CD4-positive, alpha-beta memory T cell (primary cell): Measurements from ENCODE around the gene RMND1. TPM values are rescaled to one million over a fixed set of nuclear protein-coding genes. Genes with fewer than 3 reads are reported as not detected.

Experiments used
- CTCF ChIA-PET: fragments of 350-600 bp; sonication (Branson Sonifier 250); formaldehyde crosslinking; loops from one replicate; lab custom pipeline; 2021; ENCODE audit warnings: inconsistent platforms; ENCODE audit not compliant: partially characterized antibody; lab: Charles Lee
- POLR2A ChIA-PET: fragments of 350-600 bp; sonication (Branson Sonifier 250); formaldehyde crosslinking; loops from one replicate; lab custom pipeline; 2021; ENCODE audit not compliant: partially characterized antibody; lab: Charles Lee
- DNase-seq, 5 donors: peaks; one replicate each; pipeline versions ENCODE4 v3.0.0 to v3.0.0-alpha.2; 2020 to 2022; ENCODE audit warnings: mixed read lengths in 1 of 5
- H3K27ac ChIP-seq: one replicate; pipeline ENCODE4 v1.7.0; 2013; ENCODE audit warnings: low read depth, low read length
- H3K27me3 ChIP-seq: 2 replicates; pipeline ENCODE4 v1.7.0; 2013; ENCODE audit warnings: mild to moderate bottlenecking, low read length, moderate library complexity; ENCODE audit not compliant: insufficient read depth
- H3K36me3 ChIP-seq: 2 replicates; pipeline ENCODE4 v1.7.0; 2013; ENCODE audit warnings: mild to moderate bottlenecking, low read length, moderate library complexity; ENCODE audit not compliant: insufficient read depth
- H3K4me1 ChIP-seq: 2 replicates; pipeline ENCODE4 v1.7.0; 2013; ENCODE audit warnings: mild to moderate bottlenecking, low read length, moderate library complexity; ENCODE audit not compliant: insufficient read depth
- H3K4me3 ChIP-seq, 2 donors: one replicate each; pipeline ENCODE4 v1.7.0; 2013; ENCODE audit warnings: low read length in 2 of 2, mild to moderate bottlenecking in 1 of 2
- H3K9me3 ChIP-seq, 2 donors: one replicate each; pipeline ENCODE4 v1.7.0; 2013; ENCODE audit warnings: low read length in 2 of 2, control low read depth in 1 of 2; ENCODE audit not compliant: control insufficient read depth in 1 of 2
- H3K27ac Mint-ChIP-seq, 7 donors: one replicate each; pipeline ENCODE4 v1.8.0; 2020 to 2021; ENCODE audit warnings: mixed read lengths in 7 of 7, mild to moderate bottlenecking in 6 of 7, inconsistent platforms in 3 of 7, moderate library complexity in 3 of 7
- H3K27me3 Mint-ChIP-seq, 2 donors: one replicate each; pipeline ENCODE4 v1.8.0; 2020 to 2021; ENCODE audit warnings: mixed read lengths in 2 of 2
- H3K36me3 Mint-ChIP-seq, 2 donors: one replicate each; pipeline ENCODE4 v1.8.0; 2020 to 2021; ENCODE audit warnings: mixed read lengths in 2 of 2, inconsistent platforms in 1 of 2, mild to moderate bottlenecking in 1 of 2
- H3K4me1 Mint-ChIP-seq, 4 donors: one replicate each; pipeline ENCODE4 v1.8.0; 2020 to 2021; ENCODE audit warnings: mixed read lengths in 4 of 4, mild to moderate bottlenecking in 1 of 4
- H3K4me3 Mint-ChIP-seq, 8 donors: one replicate each; pipeline ENCODE4 v1.8.0; 2020 to 2021; ENCODE audit warnings: mixed read lengths in 8 of 8, mild to moderate bottlenecking in 7 of 8, moderate library complexity in 6 of 8, inconsistent platforms in 3 of 8
- H3K9me3 Mint-ChIP-seq, 8 donors: one replicate each; pipeline ENCODE4 v1.8.0; 2020 to 2021; ENCODE audit warnings: mixed read lengths in 8 of 8, mild to moderate bottlenecking in 5 of 8, inconsistent platforms in 3 of 8, moderate library complexity in 1 of 8
- intact Hi-C: fragments of 100-400 bp; cut with micrococcal nuclease; formaldehyde crosslinking; loops from one replicate; pipeline ENCODE4 v1.15.1; 2023
- polyA plus RNA-seq, 2 donors: library from polyadenylated mRNA; unstranded; fragments of 300-500 nt; fragmentation: Illumina TruSeq; gene quantifications; one replicate each; pipeline ENCODE4 v1.2.3, GENCODE V29; 2021
- total RNA-seq, 2 experiments: library from RNA; stranded (reverse); gene quantifications; one replicate each; pipeline ENCODE4 v1.2.3, GENCODE V29; 2021

RMND1 gene
- total and polyA plus RNA-seq, 4 experiments from 2014 or later = 6.3 to 17.5 (median 15.0) TPM

GRCh38 chr6:151494235-151494935 lies 42.5 kb upstream of the RMND1 start:
- POLR2A ChIA-PET = no interaction called here
- Histone ChIP-seq H3K36me3 (no peaks in the 10 kb centered on the region), H3K4me3 (peak overlapping the region in 1 of 2 donors; percentile 32), H3K4me1 (peaks cover 9% of the 10 kb centered on the region), H3K9me3 (no peaks in the 10 kb centered on the region), H3K27me3 (peaks cover 16% of the 10 kb centered on the region), H3K27ac (no peak overlapping the region)
- Mint-ChIP-seq H3K9me3 (no peaks in the 10 kb centered on the region), H3K27me3 (peaks cover 24 to 35% of the 10 kb centered on the region in 2 donors), H3K4me3 (peak overlapping the region; percentile 71 to 88 (median 80)), H3K36me3 (peaks cover 0 to 4% of the 10 kb centered on the region in 2 donors), H3K27ac (peak overlapping the region in 1 of 7 donors; percentile 27), H3K4me1 (peaks cover 0 to 21% (median 18%) of the 10 kb centered on the region in 4 donors)
- peak in 4 of 5 donors; percentile 2 to 41 (median 22) for DNase-seq
- CTCF ChIA-PET = interaction anchor here (0.8 kb wide), 1 partner anchor 53 kb away, joined by 3 read pairs; no protein-coding TSS in a partner anchor
- intact Hi-C loops = no loop called here

- ChIA-PET CTCF (interaction anchor here (0.8 kb wide), 1 partner anchor 52 kb away, joined by 3 read pairs; no protein-coding TSS in a partner anchor), POLR2A (no interaction called here)
- Histone ChIP-seq H3K4me1 (peaks cover 9% of the 10 kb centered on the region), H3K4me3 (peak within 1 kb of the TSS in 1 of 2 donors; percentile 32), H3K9me3 (no peaks in the 10 kb centered on the region), H3K27ac (no peak within 1 kb of the TSS), H3K36me3 (no peaks in the 10 kb centered on the region), H3K27me3 (peaks cover 16% of the 10 kb centered on the region)
- Mint-ChIP-seq H3K27me3 (peaks cover 24 to 35% of the 10 kb centered on the region in 2 donors), H3K27ac (peak within 1 kb of the TSS in 1 of 7 donors; percentile 27), H3K4me1 (peaks cover 0 to 21% (median 18%) of the 10 kb centered on the region in 4 donors), H3K4me3 (peak within 1 kb of the TSS; percentile 71 to 88 (median 80)), H3K9me3 (no peaks in the 10 kb centered on the region), H3K36me3 (peaks cover 0 to 4% of the 10 kb centered on the region in 2 donors)
- peak in 2 of 5 donors; percentile 1 to 14 for DNase-seq
- intact Hi-C loops = no loop called here
Observed at GRCh38 chr6:151493804-151494234, 41.9 kb upstream of the RMND1 start, which contains the start of gene CCDC170. Gene CCDC170 (plus strand): TSS chr6:151494017. CDS start chr6:151494129, 112 bp downstream.

GRCh38 chr6:151493161-151493803 lies 41.4 kb upstream of the RMND1 start:
- DNase-seq = no peak
- POLR2A ChIA-PET = no interaction called here
- Mint-ChIP-seq H3K4me3 (peak overlapping the region in 7 of 8 donors; percentile 13 to 72 (median 38)), H3K36me3 (peaks cover 0 to 4% of the 10 kb centered on the region in 2 donors), H3K9me3 (no peaks in the 10 kb centered on the region), H3K4me1 (peaks cover 0 to 21% (median 16%) of the 10 kb centered on the region in 4 donors), H3K27me3 (peaks cover 24 to 35% of the 10 kb centered on the region in 2 donors), H3K27ac (no peak overlapping the region)
- Histone ChIP-seq H3K4me3 (peak overlapping the region in 1 of 2 donors; percentile 32), H3K27me3 (peaks cover 16% of the 10 kb centered on the region), H3K9me3 (no peaks in the 10 kb centered on the region), H3K4me1 (peaks cover 9% of the 10 kb centered on the region), H3K27ac (no peak overlapping the region), H3K36me3 (no peaks in the 10 kb centered on the region)
- intact Hi-C loops = no loop called here
- CTCF ChIA-PET = no interaction called here

GRCh38 chr6:151490996-151491395 lies 39.1 kb upstream of the RMND1 start:
- no peaks in the 10 kb centered on the region for H3K9me3 ChIP-seq
- peaks cover 9% of the 10 kb centered on the region for H3K4me1 ChIP-seq
- H3K4me3 Mint-ChIP-seq = no peak overlapping the region
- ChIA-PET POLR2A (no interaction called here), CTCF (interaction anchor here (0.9 to 1.1 kb wide), 2 partner anchors 12 to 156 kb away, joined by 3 read pairs; no protein-coding TSS in a partner anchor)
- peaks cover 0 to 4% of the 10 kb centered on the region in 2 donors for H3K36me3 Mint-ChIP-seq
- H3K27ac ChIP-seq = no peak overlapping the region
- peaks cover 0 to 4% (median 0%) of the 10 kb centered on the region in 8 donors for H3K9me3 Mint-ChIP-seq
- peaks cover 16% of the 10 kb centered on the region for H3K27me3 ChIP-seq
- peaks cover 24 to 34% of the 10 kb centered on the region in 2 donors for H3K27me3 Mint-ChIP-seq
- no peak overlapping the region for H3K4me3 ChIP-seq
- H3K27ac Mint-ChIP-seq = no peak overlapping the region
- H3K4me1 Mint-ChIP-seq = peaks cover 0 to 21% (median 16%) of the 10 kb centered on the region in 4 donors
- no peaks in the 10 kb centered on the region for H3K36me3 ChIP-seq
- no peak for DNase-seq
- intact Hi-C loops = no loop called here

- no peak overlapping the region for H3K27ac Mint-ChIP-seq
- no peak overlapping the region for H3K27ac ChIP-seq
- peaks cover 5% of the 10 kb centered on the region for H3K27me3 ChIP-seq
- peaks cover 8 to 15% of the 10 kb centered on the region in 2 donors for H3K27me3 Mint-ChIP-seq
- H3K36me3 Mint-ChIP-seq = peaks cover 0 to 2% of the 10 kb centered on the region in 2 donors
- H3K9me3 Mint-ChIP-seq = peaks cover 0 to 4% (median 0%) of the 10 kb centered on the region in 8 donors
- peaks cover under 1% of the 10 kb centered on the region for H3K4me1 ChIP-seq
- DNase-seq = no peak
- H3K9me3 ChIP-seq = no peaks in the 10 kb centered on the region
- H3K4me3 Mint-ChIP-seq = no peak overlapping the region
- intact Hi-C loops = no loop called here
- ChIA-PET CTCF (no interaction called here), POLR2A (no interaction called here)
- H3K4me3 ChIP-seq = no peak overlapping the region
- H3K36me3 ChIP-seq = no peaks in the 10 kb centered on the region
- H3K4me1 Mint-ChIP-seq = peaks cover 2 to 7% (median 2%) of the 10 kb centered on the region in 4 donors
Observed at GRCh38 chr6:151488226-151488625, 36.3 kb upstream of the RMND1 start.

GRCh38 chr6:151483994-151484393 lies 32.1 kb upstream of the RMND1 start:
- peaks cover 23% of the 10 kb centered on the region for H3K4me1 ChIP-seq
- no peak for DNase-seq
- Mint-ChIP-seq H3K36me3 (no peaks in the 10 kb centered on the region), H3K4me1 (peaks cover 19 to 22% (median 21%) of the 10 kb centered on the region in 4 donors), H3K27me3 (peaks cover 0 to 2% of the 10 kb centered on the region in 2 donors), H3K27ac (peak overlapping the region in 3 of 7 donors; percentile 37 to 83 (median 47)), H3K9me3 (peaks cover 0 to 4% (median 0%) of the 10 kb centered on the region in 8 donors), H3K4me3 (no peak overlapping the region)
- H3K9me3 ChIP-seq = no peaks in the 10 kb centered on the region
- ChIA-PET CTCF (interaction anchor here (0.6 to 1.2 kb wide), 3 partner anchors 20 to 78 kb away, joined by 3 to 5 read pairs (median 3); no protein-coding TSS in a partner anchor), POLR2A (interaction anchor here (3.2 kb wide), 1 partner anchor 32 kb away, joined by 18 read pairs; the partner anchor contains the start of gene RMND1)
- no peaks in the 10 kb centered on the region for H3K36me3 ChIP-seq
- intact Hi-C loops = no loop called here
- H3K27ac ChIP-seq = no peak overlapping the region
- H3K4me3 ChIP-seq = no peak overlapping the region
- no peaks in the 10 kb centered on the region for H3K27me3 ChIP-seq
